Measurements from ENCODE around the gene EPHB4.
A peak's percentile ranks its signal among the peaks of the same experiment; 100 is the strongest.
"Not testable (repeated sequence)": the region's sequence is repeated elsewhere in the genome, so short reads cannot be mapped to it uniquely, and the experiment has no call there.

Gene EPHB4

GRCh38 chr7:100822236-100823139 is 4.8 kb downstream of the EPHB4 start:
- DNase-seq (ENCODE audit: low spot score) = no peak

- DNase-seq (ENCODE audit: low spot score) = no peak
Measured at GRCh38 chr7:100819586-100819985, 7.7 kb downstream of the EPHB4 start.

GRCh38 chr7:100818825-100819224 is 8.5 kb downstream of the EPHB4 start:
- DNase-seq (ENCODE audit: low spot score) = no peak

GRCh38 chr7:100818366-100818765 is 9.0 kb downstream of the EPHB4 start:
- no peak for DNase-seq (ENCODE audit: low spot score)

GRCh38 chr7:100817097-100817496 is 10.2 kb downstream of the EPHB4 start:
- DNase-seq (ENCODE audit: low spot score) = no peak

- DNase-seq (ENCODE audit: low spot score) = not testable (repeated sequence)
Measured at GRCh38 chr7:100816515-100816914, 10.8 kb downstream of the EPHB4 start.

GRCh38 chr7:100812729-100813128 is 14.6 kb downstream of the EPHB4 start:
- DNase-seq (ENCODE audit: low spot score) = no peak

GRCh38 chr7:100811480-100811879 is 15.8 kb downstream of the EPHB4 start:
- DNase-seq (ENCODE audit: low spot score) = no peak

GRCh38 chr7:100808354-100808875 is 18.9 kb downstream of the EPHB4 start:
- no peak for DNase-seq (ENCODE audit: low spot score)

- not testable (repeated sequence) for DNase-seq (ENCODE audit: low spot score)
Measured at GRCh38 chr7:100806883-100807282, 20.4 kb downstream of the EPHB4 start.

GRCh38 chr7:100806276-100806675 is 21.0 kb downstream of the EPHB4 start:
- DNase-seq (ENCODE audit: low spot score) = no peak

GRCh38 chr7:100804681-100805431 is 22.5 kb downstream of the EPHB4 start:
- no peak for DNase-seq (ENCODE audit: low spot score)

- DNase-seq (ENCODE audit: low spot score) = no peak
Measured at GRCh38 chr7:100803398-100804161, 23.7 kb downstream of the EPHB4 start.

- no peak for DNase-seq (ENCODE audit: low spot score)
Measured at GRCh38 chr7:100802951-100803350, 24.4 kb downstream of the EPHB4 start.

- no peak for DNase-seq (ENCODE audit: low spot score)
Measured at GRCh38 chr7:100801833-100802568, 25.3 kb downstream of the EPHB4 start.

- DNase-seq (ENCODE audit: low spot score) = peak; percentile 78
Measured at GRCh38 chr7:100799037-100799896, 28.1 kb downstream of the EPHB4 start.

- no peak for DNase-seq (ENCODE audit: low spot score)
Measured at GRCh38 chr7:100794741-100795140, 32.6 kb downstream of the EPHB4 start.

GRCh38 chr7:100793806-100794660 is 33.3 kb downstream of the EPHB4 start:
- DNase-seq (ENCODE audit: low spot score) = peak; percentile 32

GRCh38 chr7:100791881-100792666 is 35.2 kb downstream of the EPHB4 start:
- no peak for DNase-seq (ENCODE audit: low spot score)
